ENCODE measurements around the gene DOK6. TPM values are rescaled to one million over a fixed set of nuclear protein-coding genes. Genes with fewer than 3 reads are reported as not detected.

DOK6 gene
- polyA plus RNA-seq, 1 donor, result 3.5 TPM

- no peak for DNase-seq (ENCODE audit: low read depth)
These were observed 337.2 kb downstream of the DOK6 start for GRCh38 chr18:69737851-69738250.

DNA sequence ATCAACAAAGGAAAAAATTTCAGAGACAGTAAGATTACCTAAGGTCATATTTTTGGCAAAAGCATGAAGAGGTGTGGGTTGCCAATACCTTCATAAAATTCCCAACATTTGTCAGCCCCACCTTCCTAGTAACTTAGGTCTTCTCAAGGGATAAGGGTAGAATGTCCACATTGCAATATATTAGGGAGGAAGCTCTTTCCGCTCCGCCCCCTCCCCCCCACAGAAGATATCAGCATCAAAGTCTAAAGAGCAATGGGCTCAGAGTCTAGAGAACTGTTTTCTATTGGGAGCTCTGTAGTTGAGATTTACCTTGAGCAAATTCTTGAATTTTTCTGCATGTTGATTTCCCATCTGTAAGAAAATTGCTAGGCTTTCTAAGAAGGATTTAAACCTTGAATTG is 346.7 kb downstream of the DOK6 start:
- no peak for DNase-seq (ENCODE audit: low read depth)

GRCh38 chr18:69752737-69753380 is 352.2 kb downstream of the DOK6 start:
- DNase-seq (ENCODE audit: low read depth), result no peak

- DNase-seq (ENCODE audit: low read depth), result no peak
These were observed 353.4 kb downstream of the DOK6 start for GRCh38 chr18:69754108-69754507.

DNA sequence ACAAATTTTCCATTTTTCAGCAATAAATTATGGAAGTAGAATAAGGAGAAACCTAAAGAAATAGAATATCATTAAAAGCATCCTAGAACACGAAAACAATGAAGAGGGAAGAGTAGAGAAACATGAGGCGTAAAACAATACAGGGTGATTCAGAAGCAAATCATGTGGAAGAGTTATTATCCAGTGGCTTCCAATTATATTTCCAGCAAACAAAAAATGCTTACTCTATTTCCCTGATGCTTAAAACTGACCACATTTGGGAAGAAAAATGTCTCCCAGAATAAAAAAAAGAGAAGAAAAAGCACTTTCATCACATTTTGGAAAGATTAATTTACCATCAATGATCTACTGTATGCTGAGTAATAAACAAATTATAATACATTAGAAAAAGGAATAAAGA is 354.4 kb downstream of the DOK6 start:
- DNase-seq (ENCODE audit: low read depth), result no peak

GRCh38 chr18:69755856-69756496 is 355.3 kb downstream of the DOK6 start:
- no peak for DNase-seq (ENCODE audit: low read depth)

GRCh38 chr18:69757733-69758132 is 357.0 kb downstream of the DOK6 start:
- no peak for DNase-seq (ENCODE audit: low read depth)

- DNase-seq (ENCODE audit: low read depth), result no peak
These were observed 357.8 kb downstream of the DOK6 start for GRCh38 chr18:69758458-69758857.

GRCh38 chr18:69759046-69759445 is 358.4 kb downstream of the DOK6 start:
- DNase-seq (ENCODE audit: low read depth), result no peak

DNA sequence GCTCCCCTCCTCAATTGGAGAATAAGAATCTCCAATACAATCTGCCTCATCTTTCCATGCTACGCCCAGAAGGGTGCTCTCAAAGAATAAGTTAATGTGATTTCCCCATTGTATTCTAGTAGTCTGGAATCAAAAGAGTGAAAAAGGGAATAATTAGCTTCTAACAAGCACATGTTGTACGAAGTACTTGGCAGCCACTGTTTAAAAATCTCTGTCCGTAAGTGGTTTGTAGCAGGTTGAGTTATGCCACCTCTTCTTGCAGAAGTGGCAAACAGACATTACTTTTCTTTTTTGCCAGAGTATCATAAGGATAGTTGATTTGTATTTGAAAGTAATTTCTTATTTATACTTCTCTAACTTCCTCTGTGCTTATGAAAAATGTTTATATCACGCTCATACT is 362.3 kb downstream of the DOK6 start:
- DNase-seq (ENCODE audit: low read depth), result no peak

DNA sequence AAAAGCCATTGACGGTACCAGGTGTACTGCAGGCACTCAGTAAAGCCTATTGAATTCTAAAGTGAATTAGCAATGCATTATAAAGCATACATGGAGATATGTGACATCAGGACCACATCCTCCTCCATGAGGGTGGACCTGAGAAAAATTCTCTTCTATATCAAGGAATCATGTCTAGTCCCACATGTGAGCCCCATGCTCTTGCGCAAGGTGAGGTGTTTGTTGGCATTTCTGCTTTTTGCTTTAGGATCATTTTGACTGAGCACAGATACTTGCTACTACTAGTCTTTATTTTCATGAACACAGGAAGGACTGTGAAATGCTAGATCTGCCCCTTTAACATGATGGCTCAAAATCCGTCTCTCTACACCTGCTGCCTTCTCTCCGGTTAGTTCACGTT is 363.1 kb downstream of the DOK6 start:
- no peak for DNase-seq (ENCODE audit: low read depth)

- DNase-seq (ENCODE audit: low read depth), result no peak
These were observed 369.6 kb downstream of the DOK6 start for GRCh38 chr18:69770238-69770637.

- DNase-seq (ENCODE audit: low read depth), result no peak
These were observed 374.1 kb downstream of the DOK6 start for GRCh38 chr18:69774831-69775230.

- DNase-seq (ENCODE audit: low read depth), result no peak
These were observed 376.6 kb downstream of the DOK6 start for GRCh38 chr18:69777248-69777647.

DNA sequence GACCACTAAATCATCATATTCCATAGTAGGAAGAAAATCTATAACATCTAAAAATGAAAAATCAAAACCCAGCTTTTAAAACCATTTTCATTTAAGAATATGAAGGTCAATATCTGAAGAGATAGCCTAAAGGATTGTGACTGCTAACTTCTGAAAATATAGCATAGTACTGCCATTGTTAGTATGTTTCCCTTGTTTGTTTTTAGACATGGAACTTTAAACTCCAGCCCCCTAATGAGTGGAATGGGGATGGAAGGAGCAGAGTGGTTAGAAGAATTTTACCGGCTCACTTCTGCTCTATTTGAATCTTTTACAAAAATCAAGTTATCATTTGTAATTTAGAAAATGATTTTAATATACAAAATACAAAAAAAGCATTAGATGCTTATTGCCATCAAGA is 378.0 kb downstream of the DOK6 start:
- no peak for DNase-seq (ENCODE audit: low read depth)

- no peak for DNase-seq (ENCODE audit: low read depth)
These were observed 380.2 kb downstream of the DOK6 start for GRCh38 chr18:69780851-69781250.

DNA sequence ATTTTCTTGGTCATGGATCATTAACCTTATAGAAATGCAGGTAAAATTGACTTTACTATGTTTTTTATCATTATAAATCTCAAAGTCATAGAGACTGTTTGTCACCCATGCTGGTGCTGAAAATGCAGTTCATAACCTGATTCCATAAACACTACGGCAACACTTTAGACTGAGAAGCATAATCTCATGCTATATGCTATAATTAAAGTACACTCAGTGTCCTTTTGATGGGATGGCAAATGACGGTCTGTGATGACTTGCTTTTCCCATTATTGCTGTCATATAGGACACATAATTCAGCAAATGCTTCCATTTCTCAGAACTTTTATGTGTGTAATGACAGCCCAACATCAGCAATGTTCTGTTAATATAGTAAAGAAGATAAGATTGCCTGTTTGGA is 384.1 kb downstream of the DOK6 start:
- DNase-seq (ENCODE audit: low read depth), result no peak

GRCh38 chr18:69785466-69785865 is 384.8 kb downstream of the DOK6 start:
- no peak for DNase-seq (ENCODE audit: low read depth)

- DNase-seq (ENCODE audit: low read depth), result no peak
These were observed 385.7 kb downstream of the DOK6 start for GRCh38 chr18:69786427-69786826.

DNA sequence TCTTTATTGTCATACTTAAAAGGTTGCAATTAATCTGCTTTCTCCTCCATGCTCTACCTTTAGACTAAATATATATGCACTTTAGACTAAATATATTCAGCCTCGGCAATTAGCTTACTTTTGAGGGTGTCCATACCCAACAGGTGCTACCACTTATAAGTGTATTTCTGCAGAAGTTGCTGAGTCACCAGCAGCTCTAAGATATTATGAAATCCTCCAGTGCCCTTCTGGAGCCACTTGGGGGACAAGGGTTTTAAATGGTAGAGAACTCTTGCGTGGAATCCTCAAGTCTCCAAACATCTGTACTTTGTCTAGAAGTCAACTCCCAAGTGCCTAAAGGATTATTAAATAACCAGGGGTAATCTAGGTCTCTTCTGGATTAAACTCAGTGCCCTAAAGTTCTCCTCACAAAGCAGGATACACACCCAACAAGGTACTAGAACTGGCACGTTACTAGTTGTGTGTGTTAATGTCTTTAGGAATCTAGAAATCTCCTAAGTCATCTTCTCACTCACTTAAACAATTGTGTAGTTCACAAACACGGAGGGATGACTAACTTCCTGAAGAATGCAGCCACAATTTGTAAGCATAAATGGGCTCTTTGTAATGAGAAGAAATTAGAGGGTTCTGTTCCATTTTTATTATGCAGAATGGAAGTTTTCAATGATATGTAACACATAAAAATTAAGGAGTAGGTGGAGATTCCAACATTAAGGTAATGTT is 387.3 kb downstream of the DOK6 start:
- DNase-seq (ENCODE audit: low read depth), result no peak

DNA sequence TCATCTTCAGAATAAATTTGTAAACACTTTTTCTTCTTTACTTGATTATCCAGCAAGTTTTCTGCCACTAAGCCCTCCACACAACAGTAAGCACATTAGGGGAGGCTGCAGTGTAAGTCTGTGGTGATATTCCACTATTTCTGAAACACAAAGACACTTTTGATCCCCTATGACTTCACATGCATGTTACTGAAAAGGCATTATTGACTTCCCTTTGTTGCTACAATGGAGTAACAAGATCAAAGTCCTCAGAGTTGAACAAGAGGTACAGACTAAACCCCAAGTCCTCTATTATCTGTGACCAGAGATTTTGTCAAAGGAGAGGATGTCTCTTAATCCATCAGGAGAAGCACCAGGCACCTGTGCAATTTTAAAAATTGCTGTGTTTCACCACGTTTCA is 389.1 kb downstream of the DOK6 start:
- no peak for DNase-seq (ENCODE audit: low read depth)

DNA sequence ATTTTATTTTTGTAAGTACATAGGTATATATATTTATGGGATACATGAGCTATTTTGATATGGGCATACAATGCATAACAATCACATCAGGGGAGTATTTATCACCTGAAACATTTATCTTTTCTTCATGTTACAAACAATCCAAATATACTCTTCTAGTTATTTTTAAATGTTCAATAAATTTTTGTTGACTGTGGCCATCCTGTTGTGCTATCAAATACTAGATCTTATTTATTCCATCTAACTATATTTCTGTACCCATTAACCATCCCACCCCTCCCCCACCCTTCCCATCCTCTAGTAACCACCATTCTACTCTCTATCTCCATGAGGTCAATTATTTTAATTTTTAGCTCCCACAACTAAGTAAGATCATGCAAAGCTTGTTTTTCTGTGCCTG is 390.0 kb downstream of the DOK6 start:
- DNase-seq (ENCODE audit: low read depth), result no peak

- no peak for DNase-seq (ENCODE audit: low read depth)
These were observed 395.1 kb downstream of the DOK6 start for GRCh38 chr18:69795791-69796190.

Measured in forelimb muscle (tissue), 1 donor.